Liver (tissue), 3 donors: ENCODE measurements around the gene SPZ1.

Experiments used
- HNF4A ChIP-seq, 2 donors: conservative IDR thresholded peaks; 2 replicates each; pipeline ENCODE4 v1.6.1; 2016; ENCODE audit warnings: antibody characterized with exemption in 2 of 2, mild to moderate bottlenecking in 2 of 2
- RXRA ChIP-seq, 2 donors: IDR thresholded peaks; 2 replicates each; pipeline ENCODE4 v1.6.1; 2017 to 2018; ENCODE audit warnings: antibody characterized with exemption in 2 of 2, mild to moderate bottlenecking in 1 of 2
- TAF1 ChIP-seq: conservative IDR thresholded peaks from 2 replicates; pipeline ENCODE4 v1.6.1; 2016; ENCODE audit warnings: antibody characterized with exemption, mild to moderate bottlenecking
- TF ChIP-seq, protein P1 (sequence below): fragments of 150-350 bp; IDR thresholded peaks from 2 replicates; pipeline ENCODE4 v1.5.1; 2017; ENCODE audit warnings: improper control_type of control experiment, low read depth, low read length; ENCODE audit not compliant: missing input control
- TF ChIP-seq, protein P2 (sequence below): IDR thresholded peaks from 2 replicates; pipeline ENCODE4 v1.6.1; 2016; ENCODE audit warnings: antibody characterized with exemption, mild to moderate bottlenecking
- donor health status: healthy.
- donor health status: healthy.

DNA sequence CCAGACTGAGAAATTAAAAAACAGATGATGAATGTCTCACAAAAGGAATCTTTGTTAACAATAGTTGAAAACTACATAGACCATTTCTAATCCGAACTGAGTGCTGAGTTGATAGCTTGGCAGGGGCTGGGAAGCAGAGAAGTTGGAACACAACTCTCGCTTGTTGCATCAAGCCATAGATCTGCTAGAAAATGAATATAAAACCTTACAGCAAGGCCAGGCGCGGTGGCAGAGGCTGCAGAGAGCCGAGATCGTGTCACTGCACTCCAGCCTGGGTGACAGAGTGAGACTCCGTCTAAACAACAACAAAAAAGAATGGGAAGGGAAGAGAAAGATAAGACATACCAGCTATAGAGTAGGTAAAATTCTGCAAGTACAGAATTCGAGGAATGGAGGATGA lies 28.0 kb upstream of the SPZ1 start:
- TF ChIP-seq, protein P1, sequence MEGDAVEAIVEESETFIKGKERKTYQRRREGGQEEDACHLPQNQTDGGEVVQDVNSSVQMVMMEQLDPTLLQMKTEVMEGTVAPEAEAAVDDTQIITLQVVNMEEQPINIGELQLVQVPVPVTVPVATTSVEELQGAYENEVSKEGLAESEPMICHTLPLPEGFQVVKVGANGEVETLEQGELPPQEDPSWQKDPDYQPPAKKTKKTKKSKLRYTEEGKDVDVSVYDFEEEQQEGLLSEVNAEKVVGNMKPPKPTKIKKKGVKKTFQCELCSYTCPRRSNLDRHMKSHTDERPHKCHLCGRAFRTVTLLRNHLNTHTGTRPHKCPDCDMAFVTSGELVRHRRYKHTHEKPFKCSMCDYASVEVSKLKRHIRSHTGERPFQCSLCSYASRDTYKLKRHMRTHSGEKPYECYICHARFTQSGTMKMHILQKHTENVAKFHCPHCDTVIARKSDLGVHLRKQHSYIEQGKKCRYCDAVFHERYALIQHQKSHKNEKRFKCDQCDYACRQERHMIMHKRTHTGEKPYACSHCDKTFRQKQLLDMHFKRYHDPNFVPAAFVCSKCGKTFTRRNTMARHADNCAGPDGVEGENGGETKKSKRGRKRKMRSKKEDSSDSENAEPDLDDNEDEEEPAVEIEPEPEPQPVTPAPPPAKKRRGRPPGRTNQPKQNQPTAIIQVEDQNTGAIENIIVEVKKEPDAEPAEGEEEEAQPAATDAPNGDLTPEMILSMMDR = no peak
- TF ChIP-seq HNF4A (conservative IDR thresholded peaks at IDR 0.05) = no peak
- TF ChIP-seq TAF1 = no peak
- TF ChIP-seq, protein P2, sequence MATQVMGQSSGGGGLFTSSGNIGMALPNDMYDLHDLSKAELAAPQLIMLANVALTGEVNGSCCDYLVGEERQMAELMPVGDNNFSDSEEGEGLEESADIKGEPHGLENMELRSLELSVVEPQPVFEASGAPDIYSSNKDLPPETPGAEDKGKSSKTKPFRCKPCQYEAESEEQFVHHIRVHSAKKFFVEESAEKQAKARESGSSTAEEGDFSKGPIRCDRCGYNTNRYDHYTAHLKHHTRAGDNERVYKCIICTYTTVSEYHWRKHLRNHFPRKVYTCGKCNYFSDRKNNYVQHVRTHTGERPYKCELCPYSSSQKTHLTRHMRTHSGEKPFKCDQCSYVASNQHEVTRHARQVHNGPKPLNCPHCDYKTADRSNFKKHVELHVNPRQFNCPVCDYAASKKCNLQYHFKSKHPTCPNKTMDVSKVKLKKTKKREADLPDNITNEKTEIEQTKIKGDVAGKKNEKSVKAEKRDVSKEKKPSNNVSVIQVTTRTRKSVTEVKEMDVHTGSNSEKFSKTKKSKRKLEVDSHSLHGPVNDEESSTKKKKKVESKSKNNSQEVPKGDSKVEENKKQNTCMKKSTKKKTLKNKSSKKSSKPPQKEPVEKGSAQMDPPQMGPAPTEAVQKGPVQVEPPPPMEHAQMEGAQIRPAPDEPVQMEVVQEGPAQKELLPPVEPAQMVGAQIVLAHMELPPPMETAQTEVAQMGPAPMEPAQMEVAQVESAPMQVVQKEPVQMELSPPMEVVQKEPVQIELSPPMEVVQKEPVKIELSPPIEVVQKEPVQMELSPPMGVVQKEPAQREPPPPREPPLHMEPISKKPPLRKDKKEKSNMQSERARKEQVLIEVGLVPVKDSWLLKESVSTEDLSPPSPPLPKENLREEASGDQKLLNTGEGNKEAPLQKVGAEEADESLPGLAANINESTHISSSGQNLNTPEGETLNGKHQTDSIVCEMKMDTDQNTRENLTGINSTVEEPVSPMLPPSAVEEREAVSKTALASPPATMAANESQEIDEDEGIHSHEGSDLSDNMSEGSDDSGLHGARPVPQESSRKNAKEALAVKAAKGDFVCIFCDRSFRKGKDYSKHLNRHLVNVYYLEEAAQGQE = no peak
- no peak for TF ChIP-seq RXRA (IDR thresholded peaks at IDR 0.05)
